Measurements from ENCODE around the gene NAA40.
"Not testable (repeated sequence)": the region's sequence is repeated elsewhere in the genome, so short reads cannot be mapped to it uniquely, and the experiment has no call there.

Gene NAA40

DNA sequence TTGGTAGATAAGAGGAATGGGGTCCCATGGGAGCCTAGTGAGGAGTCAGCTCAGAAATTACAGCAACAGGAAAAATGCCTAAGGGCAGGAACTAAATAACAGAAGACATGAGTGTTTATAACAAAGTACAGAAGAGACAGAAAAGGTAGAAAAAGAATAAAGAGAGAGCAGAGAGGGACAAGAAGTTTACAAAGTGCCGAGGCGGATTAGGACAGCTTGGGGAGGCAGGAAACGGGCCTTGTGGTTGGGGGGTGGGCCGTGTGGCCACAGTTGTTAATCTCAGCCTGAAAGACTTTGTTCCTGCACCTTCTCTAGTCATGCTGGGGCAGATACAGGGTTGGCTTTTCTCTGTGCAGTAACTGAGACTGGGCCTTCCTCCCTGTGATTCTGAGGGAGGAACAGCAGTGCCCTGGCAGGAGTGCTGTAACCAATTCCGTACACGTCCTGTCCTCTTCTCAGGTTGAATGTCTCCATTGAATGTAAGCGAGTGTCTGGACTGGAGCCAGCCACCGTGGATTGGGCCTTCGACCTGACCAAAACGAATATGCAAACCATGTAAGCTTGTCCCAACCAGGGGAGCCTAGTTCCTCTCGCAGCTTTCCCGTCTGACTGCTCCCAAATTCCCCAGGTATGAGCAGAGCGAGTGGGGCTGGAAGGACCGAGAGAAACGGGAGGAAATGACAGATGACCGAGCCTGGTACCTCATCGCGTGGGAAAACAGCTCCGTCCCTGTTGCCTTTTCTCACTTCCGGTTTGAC lies 13.2 kb downstream of the NAA40 start:
- Histone ChIP-seq H2AFZ (ENCODE audit: low read depth) (no peak overlapping the region), H3K9ac (no peak overlapping the region), H3K27me3 (ENCODE audit: insufficient read depth, low read depth) (no peaks in the 10 kb centered on the region), H3K4me1 (ENCODE audit: low read depth, poor library complexity, severe bottlenecking) (no peaks in the 10 kb centered on the region), H3K4me3 (IDR thresholded peaks at IDR 0.05; ENCODE audit: insufficient read depth, low read depth, low read length) (no peak overlapping the region), H3K4me2 (no peak overlapping the region), H3K27ac (no peak overlapping the region), H3K36me3 (ENCODE audit: insufficient read depth) (no peaks in the 10 kb centered on the region), H3K79me2 (ENCODE audit: insufficient read depth, low read depth) (no peaks in the 10 kb centered on the region), H4K20me1 (ENCODE audit: insufficient read depth) (no peaks in the 10 kb centered on the region)
- TF ChIP-seq, protein P1, sequence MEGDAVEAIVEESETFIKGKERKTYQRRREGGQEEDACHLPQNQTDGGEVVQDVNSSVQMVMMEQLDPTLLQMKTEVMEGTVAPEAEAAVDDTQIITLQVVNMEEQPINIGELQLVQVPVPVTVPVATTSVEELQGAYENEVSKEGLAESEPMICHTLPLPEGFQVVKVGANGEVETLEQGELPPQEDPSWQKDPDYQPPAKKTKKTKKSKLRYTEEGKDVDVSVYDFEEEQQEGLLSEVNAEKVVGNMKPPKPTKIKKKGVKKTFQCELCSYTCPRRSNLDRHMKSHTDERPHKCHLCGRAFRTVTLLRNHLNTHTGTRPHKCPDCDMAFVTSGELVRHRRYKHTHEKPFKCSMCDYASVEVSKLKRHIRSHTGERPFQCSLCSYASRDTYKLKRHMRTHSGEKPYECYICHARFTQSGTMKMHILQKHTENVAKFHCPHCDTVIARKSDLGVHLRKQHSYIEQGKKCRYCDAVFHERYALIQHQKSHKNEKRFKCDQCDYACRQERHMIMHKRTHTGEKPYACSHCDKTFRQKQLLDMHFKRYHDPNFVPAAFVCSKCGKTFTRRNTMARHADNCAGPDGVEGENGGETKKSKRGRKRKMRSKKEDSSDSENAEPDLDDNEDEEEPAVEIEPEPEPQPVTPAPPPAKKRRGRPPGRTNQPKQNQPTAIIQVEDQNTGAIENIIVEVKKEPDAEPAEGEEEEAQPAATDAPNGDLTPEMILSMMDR (conservative IDR thresholded peaks at IDR 0.05; ENCODE audit: low read depth, low read length), result no peak

DNA sequence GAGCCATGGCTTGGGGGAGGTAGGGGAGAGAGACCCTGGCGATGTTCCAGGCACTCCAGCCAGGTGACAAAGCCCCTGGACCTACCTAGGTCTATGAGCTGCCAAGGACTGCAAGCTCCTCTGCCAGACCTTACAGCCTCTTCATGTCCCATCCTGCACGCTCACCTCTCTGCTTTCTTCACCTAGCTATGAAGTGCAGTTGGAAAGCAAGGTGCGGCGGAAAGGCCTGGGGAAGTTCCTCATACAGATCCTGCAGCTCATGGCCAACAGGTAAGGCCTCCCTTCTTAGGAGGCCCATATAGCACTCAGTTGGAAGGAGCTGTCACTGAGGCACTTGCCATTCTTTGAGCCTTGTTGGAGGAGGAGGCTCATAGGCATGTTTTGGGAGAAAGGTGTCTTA lies 13.8 kb downstream of the NAA40 start:
- TF ChIP-seq, protein P1 (conservative IDR thresholded peaks at IDR 0.05; ENCODE audit: low read depth, low read length), result no peak
- Histone ChIP-seq H3K79me2 (ENCODE audit: insufficient read depth, low read depth) (no peaks in the 10 kb centered on the region), H3K27me3 (ENCODE audit: insufficient read depth, low read depth) (no peaks in the 10 kb centered on the region), H3K27ac (no peak overlapping the region), H3K4me2 (no peak overlapping the region), H3K9ac (no peak overlapping the region), H3K4me3 (IDR thresholded peaks at IDR 0.05; ENCODE audit: insufficient read depth, low read depth, low read length) (no peak overlapping the region), H4K20me1 (ENCODE audit: insufficient read depth) (no peaks in the 10 kb centered on the region), H3K4me1 (ENCODE audit: low read depth, poor library complexity, severe bottlenecking) (no peaks in the 10 kb centered on the region), H3K36me3 (ENCODE audit: insufficient read depth) (no peaks in the 10 kb centered on the region), H2AFZ (ENCODE audit: low read depth) (no peak overlapping the region)

DNA sequence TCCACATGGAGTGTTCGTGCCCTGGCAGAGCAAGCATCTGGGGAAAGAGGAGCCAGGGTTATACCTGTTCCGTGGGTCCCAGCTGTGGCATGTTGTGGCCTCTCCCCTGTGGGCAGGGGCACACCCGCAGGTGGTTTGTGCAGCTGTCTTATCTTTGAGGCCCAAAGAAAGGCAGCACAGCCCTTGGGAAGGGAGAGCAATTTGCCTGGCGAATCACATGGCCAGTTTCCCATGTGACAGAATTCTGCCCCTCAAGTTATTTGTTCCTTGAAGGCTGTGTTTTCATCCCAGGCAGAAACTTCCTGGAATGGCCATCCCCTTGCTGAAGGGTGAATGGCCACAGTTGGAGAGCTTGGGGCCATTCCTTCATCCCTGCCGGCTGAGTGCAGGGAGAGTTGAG lies 19.2 kb downstream of the NAA40 start:
- no peaks in the 10 kb centered on the region for H3K27me3 ChIP-seq (ENCODE audit: insufficient read depth, low read depth)
- no peaks in the 10 kb centered on the region for H3K36me3 ChIP-seq (ENCODE audit: insufficient read depth)
- no peak overlapping the region for H2AFZ ChIP-seq (ENCODE audit: low read depth)
- H3K27ac ChIP-seq, result no peak overlapping the region
- no peak overlapping the region for H3K4me3 ChIP-seq (IDR thresholded peaks at IDR 0.05; ENCODE audit: insufficient read depth, low read depth, low read length)
- H3K4me2 ChIP-seq, result no peak overlapping the region
- no peaks in the 10 kb centered on the region for H4K20me1 ChIP-seq (ENCODE audit: insufficient read depth)
- H3K79me2 ChIP-seq (ENCODE audit: insufficient read depth, low read depth), result no peaks in the 10 kb centered on the region
- peaks cover 15% of the 10 kb centered on the region for H3K4me1 ChIP-seq (ENCODE audit: low read depth, poor library complexity, severe bottlenecking)
- TF ChIP-seq, protein P1 (conservative IDR thresholded peaks at IDR 0.05; ENCODE audit: low read depth, low read length), result no peak
- H3K9ac ChIP-seq, result no peak overlapping the region

DNA sequence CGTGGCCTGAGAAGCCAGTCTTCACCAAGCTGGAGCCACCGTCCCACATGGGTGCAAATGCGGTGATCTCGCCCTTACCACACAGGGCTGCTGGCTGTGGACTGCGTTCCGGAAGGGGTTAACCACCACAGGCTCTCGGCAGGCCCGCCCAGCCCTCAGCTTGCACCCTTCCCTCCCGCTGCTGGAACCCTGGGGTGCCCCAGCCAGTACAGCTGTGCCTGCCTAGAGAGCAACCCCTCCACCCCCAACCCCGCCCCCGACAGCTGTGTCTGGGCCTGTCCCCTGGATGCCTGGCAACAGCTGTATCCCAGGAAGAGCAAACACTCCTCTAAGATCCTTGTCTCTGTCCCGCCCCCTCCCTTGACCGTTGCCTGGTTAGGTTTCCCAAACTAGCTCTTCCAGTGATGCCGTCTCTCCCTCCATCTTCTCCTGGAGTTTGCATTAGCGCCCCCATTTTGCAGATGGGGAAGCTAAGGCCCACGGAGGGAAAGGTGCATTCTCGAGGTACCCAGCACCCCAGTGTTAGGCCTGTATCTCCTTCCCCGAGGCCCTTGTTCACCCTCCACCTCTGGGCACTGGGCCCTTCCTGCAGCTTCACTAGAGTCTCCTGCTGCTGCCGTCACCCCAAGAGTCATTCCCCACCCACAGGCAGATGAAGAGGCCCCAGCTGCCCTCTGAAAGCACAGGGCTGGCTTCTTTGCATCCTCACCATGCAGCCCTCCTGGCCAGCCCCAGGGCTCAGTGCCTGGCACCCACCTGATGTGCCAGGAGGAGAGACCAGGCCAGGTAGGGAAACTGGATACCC lies 23.0 kb downstream of the NAA40 start:
- Histone ChIP-seq H3K36me3 (ENCODE audit: insufficient read depth) (no peaks in the 10 kb centered on the region), H3K79me2 (ENCODE audit: insufficient read depth, low read depth) (no peaks in the 10 kb centered on the region), H3K27ac (no peak overlapping the region), H3K4me2 (no peak overlapping the region), H2AFZ (ENCODE audit: low read depth) (no peak overlapping the region), H4K20me1 (ENCODE audit: insufficient read depth) (no peaks in the 10 kb centered on the region), H3K4me1 (ENCODE audit: low read depth, poor library complexity, severe bottlenecking) (peaks cover 15% of the 10 kb centered on the region), H3K9ac (no peak overlapping the region), H3K4me3 (IDR thresholded peaks at IDR 0.05; ENCODE audit: insufficient read depth, low read depth, low read length) (no peak overlapping the region), H3K27me3 (ENCODE audit: insufficient read depth, low read depth) (no peaks in the 10 kb centered on the region)
- TF ChIP-seq, protein P1 (conservative IDR thresholded peaks at IDR 0.05; ENCODE audit: low read depth, low read length), result no peak

DNA sequence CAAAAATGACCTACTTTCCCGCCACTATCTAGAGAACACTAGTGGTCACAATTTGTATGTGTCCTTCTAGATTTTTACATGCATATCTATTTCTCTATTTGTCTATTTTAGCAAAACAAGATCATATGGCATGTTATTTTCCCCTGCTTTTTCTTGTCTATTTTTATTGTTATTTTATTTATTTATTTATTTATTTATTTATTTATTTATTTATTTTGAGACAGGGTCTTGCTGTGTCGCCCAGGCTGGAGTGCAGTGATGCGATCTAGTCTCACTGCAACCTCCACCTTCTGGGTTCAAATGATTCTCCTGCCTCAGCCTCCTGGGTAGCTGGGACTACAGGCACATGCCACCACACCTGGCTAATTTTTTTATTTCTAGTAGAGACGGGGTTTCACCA lies 25.1 kb downstream of the NAA40 start:
- H3K79me2 ChIP-seq (ENCODE audit: insufficient read depth, low read depth); H3K36me3 ChIP-seq (ENCODE audit: insufficient read depth); H3K4me2 ChIP-seq; H3K27me3 ChIP-seq (ENCODE audit: insufficient read depth, low read depth); H3K4me3 ChIP-seq (IDR thresholded peaks at IDR 0.05; ENCODE audit: insufficient read depth, low read depth, low read length); H2AFZ ChIP-seq (ENCODE audit: low read depth); H3K9ac ChIP-seq; H4K20me1 ChIP-seq (ENCODE audit: insufficient read depth); H3K27ac ChIP-seq: not testable (repeated sequence)
- peaks cover 15% of the 10 kb centered on the region for H3K4me1 ChIP-seq (ENCODE audit: low read depth, poor library complexity, severe bottlenecking)

Measured in KMS-11 (cell line).